ENCODE measurements around the gene IFI30.

DNA sequence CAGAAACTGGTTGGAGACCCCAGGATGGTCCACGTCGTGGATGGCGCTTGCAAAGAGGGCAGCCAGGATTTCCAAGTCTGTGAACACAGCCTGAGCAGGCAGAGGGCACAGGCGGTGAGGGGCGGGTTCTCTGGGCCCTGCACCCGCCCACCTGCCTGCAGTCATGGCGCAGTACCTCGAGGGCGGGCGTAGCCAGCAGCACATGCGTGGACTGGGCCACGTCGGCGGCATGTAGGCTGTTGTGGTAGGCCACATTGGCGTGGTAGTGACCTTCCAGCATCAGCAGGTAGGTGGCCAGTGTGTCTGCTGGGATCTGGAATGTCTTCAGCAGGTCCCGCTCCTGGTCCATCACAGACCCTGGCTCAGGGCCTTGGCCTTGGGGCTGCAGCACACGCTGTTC lies 44.5 kb downstream of the IFI30 start:
- TF ChIP-seq SUZ12 (IDR thresholded peaks at IDR 0.05; ENCODE audit: extremely low read depth, insufficient read depth, insufficient read length) (no peak), ZNF274 (IDR thresholded peaks at IDR 0.05; ENCODE audit: low read depth, low read length) (no peak), YY1 (IDR thresholded peaks at IDR 0.05; ENCODE audit: insufficient read depth, insufficient read length) (no peak)

All from NT2/D1 (cell line).